ENCODE results near the gene ZNF219.
"Not testable (repeated sequence)": the region's sequence is repeated elsewhere in the genome, so short reads cannot be mapped to it uniquely, and the experiment has no call there.

The ZNF219 gene

DNA sequence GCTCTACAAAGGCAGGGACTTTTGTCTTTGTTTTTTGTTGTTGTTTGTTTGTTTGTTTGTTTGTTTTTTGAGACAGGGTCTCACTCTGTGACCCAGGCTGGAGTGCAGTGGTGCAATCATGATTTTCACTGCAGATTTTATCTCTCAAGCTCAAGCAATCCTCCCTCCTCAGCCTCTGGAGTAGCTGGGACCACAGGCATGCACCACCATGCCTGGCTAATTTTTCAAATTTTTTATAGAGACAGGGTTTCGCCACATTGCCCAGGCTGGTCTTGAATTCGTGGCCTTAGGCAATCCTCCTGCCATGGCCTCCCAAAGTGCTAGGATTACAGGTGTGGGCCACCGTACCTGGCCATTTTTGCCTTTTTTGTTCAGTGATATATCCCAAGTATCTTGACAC, 57.5 kb downstream of the ZNF219 start:
- not testable (repeated sequence) for DNase-seq

DNA sequence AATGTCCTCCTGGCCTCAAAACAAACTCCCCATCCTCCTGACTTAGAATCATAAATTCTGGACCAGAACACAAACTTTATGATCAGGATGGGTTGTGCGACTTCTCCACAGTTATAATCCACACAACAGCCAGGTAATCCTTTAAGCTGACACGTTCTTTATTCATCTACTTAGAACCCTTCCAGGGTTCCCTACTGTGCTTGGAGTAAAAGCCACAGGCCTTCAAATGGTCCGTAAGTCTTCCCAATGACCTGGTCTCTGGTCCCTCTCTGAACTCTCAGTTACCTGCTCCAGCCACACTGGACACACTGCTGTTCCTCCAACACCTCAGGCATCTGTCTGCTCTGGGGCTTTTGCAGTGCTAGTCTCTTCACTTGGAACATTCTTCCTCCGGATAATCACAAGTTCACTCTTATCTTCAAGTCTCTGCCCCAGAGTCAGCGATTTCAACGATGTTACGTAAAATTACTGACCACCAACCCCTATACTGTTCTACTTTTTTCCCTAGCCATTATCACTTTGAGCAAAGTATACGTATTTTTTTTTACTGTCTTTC, 58.0 kb downstream of the ZNF219 start:
- no peak for DNase-seq
